A549 treated with dexamethasone at 1 μM for 4 hours (cell line): ENCODE results near the gene CXorf38. TPM values are rescaled to one million over a fixed set of nuclear protein-coding genes. Genes with fewer than 3 reads are reported as not detected.

Experiments used
- total RNA-seq: library from RNA; stranded (reverse); fragments of 200-300 nt; extraction: Qiagen RNA extraction; gene quantifications from 5 replicates; pipeline ENCODE4 v1.2.3, GENCODE V29; 2022

CXorf38 gene
- 9.1 to 12.4 TPM (median 10.8 TPM) in 5 replicates for total RNA-seq

GRCh38 chrX:40647307-40648197 is at the start of gene CXorf38:
Gene CXorf38 (minus strand): TSS chrX:40647561. CDS start chrX:40647520, 41 bp downstream.

GRCh38 chrX:40623139-40623536 is 24.2 kb downstream of the CXorf38 start, which contains the start of gene MPC1L:
Gene MPC1L (plus strand): TSS chrX:40623428. CDS start chrX:40623566, 138 bp downstream.

GRCh38 chrX:40580537-40581335 is 66.6 kb downstream of the CXorf38 start, which contains the start of gene ATP6AP2:
Gene ATP6AP2 (plus strand): TSS chrX:40580970. CDS start chrX:40581066, 96 bp downstream.

Other genes starting within 250 kb of the CXorf38 start
- gene ATP6AP2, start 66.6 kb downstream of the CXorf38 start, total RNA-seq: 116 to 142 TPM (median 135 TPM) in 5 replicates
- gene MPC1L, start 24.1 kb downstream of the CXorf38 start, total RNA-seq: not detected in 5 replicates
- 16.4 to 32.2 TPM (median 27.1 TPM) in 5 replicates for gene MED14, start 88.0 kb upstream of the CXorf38 start, total RNA-seq